MM.1S (cell line): ENCODE results near the gene SIL1.

Experiments used
- CTCF ChIP-seq: fragments of 300-600 bp; sonication (generic); IDR thresholded peaks from 2 replicates; pipeline ENCODE4 v1.5.1; 2016; ENCODE audit warnings: antibody characterized with exemption, low read length, mixed read lengths
- EZH2 ChIP-seq: fragments of 300-600 bp; sonication (generic); optimal IDR thresholded peaks from 2 replicates; pipeline ENCODE3; 2017; ENCODE audit warnings: low read depth, mild to moderate bottlenecking, antibody characterized with exemption, low read length, mixed read lengths
- EZH2phosphoT487 ChIP-seq: fragments of 300-600 bp; sonication (generic); IDR thresholded peaks from 2 replicates; pipeline ENCODE4 v1.6.1; 2018; ENCODE audit warnings: antibody characterized with exemption, low read length

- TF ChIP-seq CTCF: no peak
- no peak for TF ChIP-seq EZH2phosphoT487
- TF ChIP-seq EZH2: no peak
These were observed 28.0 kb upstream of the SIL1 start for GRCh38 chr5:139226131-139226530.
